K562 (cell line): ENCODE data around the gene ADARB2. TPM values are rescaled to one million over a fixed set of nuclear protein-coding genes. Genes with fewer than 3 reads are reported as not detected.

Experiments used
- ATAC-seq: fragments of 200-7000 bp; cut with Tn5 transposase; 3 replicates; pipeline ENCODE4 v1.9.1; 2020; ENCODE audit warnings: moderate library complexity
- BruUV-seq: library from RNA; stranded (reverse); fragments of 400-500 nt; replicated peaks from 2 replicates; lab custom pipeline; 2021; lab: Mats Ljungman, UMichigan
- CTCF ChIA-PET: fragments of 300-600 bp; formaldehyde crosslinking; extraction: SDS; loops from one replicate; lab custom pipeline; 2021; ENCODE audit warnings: low intra/inter-chr PET ratio; lab: Yijun Ruan, JAX
- POLR2A ChIA-PET: fragments of 300-600, 350-650 bp; sonication (Branson Sonifier 250); formaldehyde crosslinking; extraction: SDS; loops from one replicate; lab custom pipeline; 2021; ENCODE audit warnings: antibody characterized with exemption, inconsistent platforms; lab: Yijun Ruan, JAX
- DNase-seq, 4 experiments: peaks; one replicate each; pipeline versions ENCODE4 v3.0.0 to v3.0.0-alpha.2; 2011 to 2018; ENCODE audit warnings: low spot score in 3 of 4, mixed read lengths in 3 of 4; ENCODE audit errors: extremely low read depth in 1 of 4
- FAIRE-seq: peaks from 2 replicates; lab custom pipeline; 2011; peaks lifted over from hg19 to GRCh38; lab: Jason Lieb, UNC
- H2AFZ ChIP-seq: 2 replicates; pipeline ENCODE4 v1.6.0; 2011; ENCODE audit warnings: low read depth, low read length, control low read depth, inconsistent platforms
- H3K27ac ChIP-seq: fragments of 200-600 bp; 3 replicates; pipeline ENCODE4 v1.8.0; 2011; ENCODE audit warnings: low read depth, mild to moderate bottlenecking, control low read depth, inconsistent platforms, low read length, moderate library complexity, mixed read lengths; ENCODE audit errors: extremely low read depth
- H3K27me3 ChIP-seq, 2 experiments: fragments of 300-600 bp in 1 of 2; 2 replicates in 1 of 2; 3 replicates in 1 of 2; pipeline versions ENCODE4 v1.6.0 to v1.8.0; 2011; ENCODE audit warnings: inconsistent platforms in 2 of 2, low read length in 2 of 2, mild to moderate bottlenecking in 1 of 2, mixed read lengths in 1 of 2, moderate library complexity in 1 of 2; ENCODE audit not compliant: control insufficient read depth in 2 of 2, insufficient read depth in 2 of 2
- H3K36me3 ChIP-seq: fragments of 300-600 bp; 3 replicates; pipeline ENCODE4 v1.8.0; 2011; ENCODE audit warnings: mild to moderate bottlenecking, low read length, inconsistent platforms; ENCODE audit not compliant: control insufficient read depth, insufficient read depth
- H3K4me1 ChIP-seq, 2 experiments: fragments of 200-600 bp in 1 of 2; replicated peaks in 1 of 2; 2 replicates in 1 of 2; 3 replicates in 1 of 2; pipeline versions ENCODE4 v1.5.1 to v1.8.0; 2011; ENCODE audit warnings: inconsistent platforms in 2 of 2, low read length in 2 of 2, mild to moderate bottlenecking in 1 of 2, mixed read lengths in 1 of 2, moderate library complexity in 1 of 2; ENCODE audit not compliant: control insufficient read depth in 2 of 2, insufficient read depth in 2 of 2
- H3K4me2 ChIP-seq: 2 replicates; pipeline ENCODE4 v1.6.1; 2011; ENCODE audit warnings: low read length, control low read depth, inconsistent platforms, mixed read lengths; ENCODE audit not compliant: insufficient read depth
- H3K4me3 ChIP-seq: fragments of 200-600 bp; sonication (generic), shearing (Covaris generic); 2 replicates; pipeline ENCODE4 v1.5.1; 2016; ENCODE audit warnings: control low read depth, inconsistent platforms
- H3K79me2 ChIP-seq: fragments of 200-600 bp; 3 replicates; pipeline ENCODE4 v1.8.0; 2011; ENCODE audit warnings: low read length, inconsistent platforms; ENCODE audit not compliant: control insufficient read depth, insufficient read depth
- H3K9ac ChIP-seq, 2 experiments: 2 replicates each; pipeline versions ENCODE4 v1.6.0 to v1.6.1; 2011; ENCODE audit warnings: low read depth in 2 of 2, low read length in 2 of 2, control low read depth in 1 of 2, inconsistent platforms in 1 of 2, mild to moderate bottlenecking in 1 of 2, mixed read lengths in 1 of 2; ENCODE audit not compliant: insufficient read depth in 1 of 2
- H3K9me1 ChIP-seq: one replicate; pipeline ENCODE4 v1.6.0; 2011; ENCODE audit warnings: inconsistent platforms, mild to moderate bottlenecking, low read length, moderate library complexity; ENCODE audit not compliant: control insufficient read depth, insufficient read depth
- H3K9me3 ChIP-seq: replicated peaks from 2 replicates; pipeline ENCODE4 v1.5.1; 2011; ENCODE audit warnings: low read depth, low read length, inconsistent platforms; ENCODE audit not compliant: control insufficient read depth, insufficient read depth
- H4K20me1 ChIP-seq: replicated peaks from 2 replicates; pipeline ENCODE4 v1.6.1; 2011; ENCODE audit warnings: low read length, inconsistent platforms, mixed read lengths; ENCODE audit not compliant: control insufficient read depth, insufficient read depth
- CTCFL ChIP-seq: IDR thresholded peaks from 2 replicates; pipeline ENCODE4 v1.6.1; 2011; ENCODE audit warnings: borderline replicate concordance, low read depth, mild to moderate bottlenecking, moderate library complexity, low read length; ENCODE audit not compliant: insufficient read depth, poor library complexity, severe bottlenecking
- JUND ChIP-seq, 2 experiments: IDR thresholded peaks; 2 replicates in 1 of 2; 3 replicates in 1 of 2; pipeline ENCODE4 v1.6.1; 2011; ENCODE audit warnings: borderline replicate concordance in 2 of 2, low read depth in 2 of 2, low read length in 2 of 2, improper control_type of control experiment in 1 of 2, missing biosample characterization in 1 of 2, missing genetic modification characterization in 1 of 2, missing genetic modification reagents in 1 of 2
- RBBP5 ChIP-seq: fragments of 200-600 bp; sonication (generic); IDR thresholded peaks from 2 replicates; pipeline ENCODE4 v1.6.1; 2012; ENCODE audit warnings: borderline replicate concordance, mild to moderate bottlenecking, low read length, control low read depth, inconsistent platforms; ENCODE audit not compliant: insufficient read depth, poor library complexity, severe bottlenecking
- TAF1 ChIP-seq: IDR thresholded peaks from 2 replicates; pipeline ENCODE4 v1.6.1; 2011; ENCODE audit warnings: mild to moderate bottlenecking, low read length, moderate library complexity; ENCODE audit not compliant: insufficient read depth, control insufficient read depth, severe bottlenecking; ENCODE audit errors: extremely low read depth
- THRAP3 ChIP-seq: fragments of 450-650 bp; IDR thresholded peaks from 2 replicates; pipeline ENCODE4 v1.6.1; 2016; ENCODE audit warnings: mild to moderate bottlenecking, inconsistent platforms, borderline replicate concordance
- ZNF212 ChIP-seq: fragments of 450-650 bp; formaldehyde crosslinking; IDR thresholded peaks from 2 replicates; pipeline ENCODE4 v1.4.0; 2020; ENCODE audit warnings: mild to moderate bottlenecking
- ZNF316 ChIP-seq: fragments of 450-650 bp; IDR thresholded peaks from 2 replicates; pipeline ENCODE4 v1.6.1; 2016
- ZSCAN29 ChIP-seq: fragments of 450-650 bp; IDR thresholded peaks from 2 replicates; pipeline ENCODE4 v1.6.1; 2017
- WGBS: fragments of 100-300 bp; shearing (Covaris generic); methylation state at CpG from one replicate; pipeline ENCODE4 v1.1.6; 2016; ENCODE audit warnings: low coverage, mixed read lengths; ENCODE audit not compliant: insufficient coverage; ENCODE audit errors: missing lambda C conversion rate; 5-methylcytosine and 5-hydroxymethylcytosine counted together
- in situ Hi-C: fragments of 300-500 bp; cut with MboI; formaldehyde crosslinking; loops from 4 replicates; pipeline ENCODE4 v1.15.0; 2018; ENCODE audit warnings: inconsistent platforms, mixed read lengths
- intact Hi-C: fragments of 100-400 bp; cut with micrococcal nuclease; formaldehyde crosslinking; loops from 2 replicates; pipeline ENCODE4 v1.14.2; 2022
- polyA plus RNA-seq, 8 experiments: library from polyadenylated mRNA; depleted of rRNA in 4 of 8; stranded (reverse) in 5 of 8; unstranded in 3 of 8; fragments of >200 nt; fragmentation: Nextera tagmentation in 2 of 8; fragmentation: Illumina TruSeq in 1 of 8; extraction: Ambion mirVana in 2 of 8; extraction: Trizol in 1 of 8; gene quantifications; 2 replicates each; pipeline versions ENCODE4 v1.2.1 to v1.2.3, GENCODE V29; 2011 to 2014; ENCODE audit warnings: inconsistent platforms in 1 of 8, missing spikeins in 1 of 8
- total RNA-seq, 7 experiments: library from RNA; depleted of rRNA in 6 of 7; stranded (reverse); fragments of >200 nt in 6 of 7; fragmentation: Illumina TruSeq in 2 of 7; extraction: Trizol in 2 of 7; gene quantifications; 2 replicates each; pipeline versions ENCODE4 v1.2.1 to v1.2.3, GENCODE V29; 2011 to 2021; ENCODE audit warnings: low replicate concordance in 1 of 7

ADARB2 gene
- total and polyA plus RNA-seq, 9 of the 15 experiments (the other 6 are each of a cell fraction or from before 2014, with no cell fraction given), result not detected

GRCh38 chr10:1642600-1643160 is 94.6 kb downstream of the ADARB2 start:
- Histone ChIP-seq H3K4me2 (no peak overlapping the region), H3K9me1 (no peaks in the 10 kb centered on the region), H2AFZ (no peak overlapping the region), H3K4me1 (no peaks in the 10 kb centered on the region), H3K4me3 (no peak overlapping the region), H4K20me1 (peaks cover 4% of the 10 kb centered on the region; the same call in 1 of the 2 replicates), H3K27me3 (peaks cover 0 to 8% of the 10 kb centered on the region in 2 experiments; a peak in 2 of 5 replicates), H3K36me3 (no peaks in the 10 kb centered on the region), H3K9ac (no peak overlapping the region), H3K79me2 (no peaks in the 10 kb centered on the region), H3K27ac (no peak overlapping the region), H3K9me3 (no peaks in the 10 kb centered on the region)
- ATAC-seq, result no peak
- CTCF ChIA-PET, result no interaction called here
- BruUV-seq, result no TSS peak
- intact Hi-C loops, result no loop called here
- WGBS, result under 1% methylated on average over 8 of the region's 8 CpGs
- no peak for FAIRE-seq
- DNase-seq, result no peak
- in situ Hi-C loops, result no loop called here
- POLR2A ChIA-PET, result no interaction called here
- no peak for TF ChIP-seq ZSCAN29
- TF ChIP-seq CTCFL, result no peak
- TF ChIP-seq ZNF316, result no peak
- no peak for TF ChIP-seq RBBP5
- no peak for TF ChIP-seq THRAP3
- no peak for TF ChIP-seq ZNF212
- no peak for TF ChIP-seq JUND (IDR thresholded peaks at IDR 0.05; ENCODE audit: borderline replicate concordance, low read depth, low read length)
- TF ChIP-seq JUND (tag; IDR thresholded peaks at IDR 0.05; ENCODE audit: borderline replicate concordance, low read depth, low read length), result no peak
- no peak for TF ChIP-seq TAF1
